BE2C (cell line): ENCODE data around the gene LSMEM2.

Source experiments
- DNase-seq: peaks from one replicate; pipeline ENCODE4 v3.0.0-alpha.2; 2020
- H3K27me3 ChIP-seq: fragments of 250-450 bp; sonication (Bioruptor Pico); 2 replicates; pipeline ENCODE4 v1.5.1; 2020; ENCODE audit warnings: mild to moderate bottlenecking
- H3K36me3 ChIP-seq: fragments of 250-450 bp; sonication (Bioruptor Pico); 2 replicates; pipeline ENCODE4 v1.5.1; 2020; ENCODE audit warnings: mild to moderate bottlenecking
- H3K4me1 ChIP-seq: fragments of 250-450 bp; sonication (Bioruptor Pico); 2 replicates; pipeline ENCODE4 v1.5.1; 2020
- H3K4me3 ChIP-seq: 2 replicates; pipeline ENCODE4 v1.5.1; 2011; ENCODE audit warnings: low read depth, low read length
- H3K9me3 ChIP-seq: fragments of 250-450 bp; sonication (Bioruptor Pico); 2 replicates; pipeline ENCODE4 v1.5.1; 2020
- TF ChIP-seq, protein P1 (sequence below): IDR thresholded peaks from 2 replicates; pipeline ENCODE4 v1.5.1; 2012; ENCODE audit warnings: mild to moderate bottlenecking, low read depth, low read length

The LSMEM2 gene

DNA sequence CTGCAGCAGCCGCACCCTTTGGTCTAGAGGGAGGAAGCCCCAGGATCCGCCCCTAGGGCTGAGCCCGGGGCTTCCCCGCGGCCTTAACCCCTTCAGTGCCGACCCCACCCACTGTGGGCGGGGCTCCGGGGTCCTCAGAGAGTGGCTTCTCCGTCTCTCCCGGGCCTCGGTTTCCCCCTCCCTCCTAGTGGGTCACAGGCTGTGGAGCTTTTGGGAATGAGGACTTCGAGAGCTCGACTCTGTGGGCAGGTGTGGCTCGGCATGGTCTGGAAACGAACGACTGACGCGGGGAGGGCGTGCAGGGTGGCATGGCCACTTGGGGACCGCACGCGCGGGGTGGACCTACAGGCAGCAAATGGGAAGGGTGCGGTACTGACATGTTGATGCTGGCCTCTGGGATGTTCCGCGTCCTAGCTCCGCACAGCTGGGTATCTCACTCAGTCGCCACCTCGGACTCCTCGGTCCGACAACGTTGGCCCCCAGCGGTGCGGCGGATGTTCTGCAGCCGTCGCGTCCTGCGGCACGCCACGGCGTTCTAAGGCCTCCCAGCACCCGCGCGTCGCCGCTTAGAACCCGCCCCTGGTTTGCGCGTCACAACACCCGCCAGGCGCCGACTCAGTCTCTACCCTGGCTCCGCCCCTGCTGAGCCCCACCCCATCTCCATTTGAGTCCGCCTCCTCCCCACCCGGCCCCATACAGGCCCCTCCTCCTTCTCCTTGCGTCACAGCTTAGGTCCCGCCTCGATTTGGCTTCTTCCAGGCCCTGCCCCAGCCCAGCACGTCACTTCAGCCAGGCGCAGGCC is 20.1 kb downstream of the LSMEM2 start, which contains the start of the genes HYAL3 and NAA80:
Gene HYAL3 (minus strand): TSS at position 570 of the 802 bp plus-strand sequence. CDS start 3,803 bp downstream, outside the sequence.
Gene NAA80 (minus strand): TSS at position 570 of the 802 bp plus-strand sequence. CDS start 1,942 bp downstream, outside the sequence.
- Histone ChIP-seq H3K4me3 (peak within 1 kb of the TSS; percentile 72), H3K36me3 (no peaks in the 10 kb centered on the region), H3K9me3 (no peaks in the 10 kb centered on the region), H3K4me1 (no peaks in the 10 kb centered on the region; the same call in 1 of the 2 replicates), H3K27me3 (no peaks in the 10 kb centered on the region)
- DNase-seq, result peak; percentile 96
- TF ChIP-seq, protein P1, sequence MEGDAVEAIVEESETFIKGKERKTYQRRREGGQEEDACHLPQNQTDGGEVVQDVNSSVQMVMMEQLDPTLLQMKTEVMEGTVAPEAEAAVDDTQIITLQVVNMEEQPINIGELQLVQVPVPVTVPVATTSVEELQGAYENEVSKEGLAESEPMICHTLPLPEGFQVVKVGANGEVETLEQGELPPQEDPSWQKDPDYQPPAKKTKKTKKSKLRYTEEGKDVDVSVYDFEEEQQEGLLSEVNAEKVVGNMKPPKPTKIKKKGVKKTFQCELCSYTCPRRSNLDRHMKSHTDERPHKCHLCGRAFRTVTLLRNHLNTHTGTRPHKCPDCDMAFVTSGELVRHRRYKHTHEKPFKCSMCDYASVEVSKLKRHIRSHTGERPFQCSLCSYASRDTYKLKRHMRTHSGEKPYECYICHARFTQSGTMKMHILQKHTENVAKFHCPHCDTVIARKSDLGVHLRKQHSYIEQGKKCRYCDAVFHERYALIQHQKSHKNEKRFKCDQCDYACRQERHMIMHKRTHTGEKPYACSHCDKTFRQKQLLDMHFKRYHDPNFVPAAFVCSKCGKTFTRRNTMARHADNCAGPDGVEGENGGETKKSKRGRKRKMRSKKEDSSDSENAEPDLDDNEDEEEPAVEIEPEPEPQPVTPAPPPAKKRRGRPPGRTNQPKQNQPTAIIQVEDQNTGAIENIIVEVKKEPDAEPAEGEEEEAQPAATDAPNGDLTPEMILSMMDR, result no peak

DNA sequence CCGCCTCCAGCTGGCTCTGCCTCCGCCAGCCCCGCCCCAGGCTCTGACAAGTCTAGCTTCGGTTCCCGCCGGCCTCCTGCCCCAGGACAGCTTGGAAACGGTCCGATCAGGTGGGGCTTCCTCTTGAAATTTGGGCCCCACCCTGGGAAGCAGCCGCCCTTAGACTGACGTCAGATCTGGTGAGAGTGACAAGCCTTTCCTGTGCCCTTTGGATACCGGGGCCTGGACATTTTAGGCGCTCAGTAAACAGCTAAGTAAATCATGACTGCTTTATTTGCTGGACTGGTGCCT is 20.7 kb downstream of the LSMEM2 start:
- Histone ChIP-seq H3K4me1 (no peaks in the 10 kb centered on the region; the same call in 1 of the 2 replicates), H3K9me3 (no peaks in the 10 kb centered on the region), H3K27me3 (no peaks in the 10 kb centered on the region), H3K4me3 (peak overlapping the region; percentile 41), H3K36me3 (no peaks in the 10 kb centered on the region)
- TF ChIP-seq, protein P1, result no peak
- no peak for DNase-seq

DNA sequence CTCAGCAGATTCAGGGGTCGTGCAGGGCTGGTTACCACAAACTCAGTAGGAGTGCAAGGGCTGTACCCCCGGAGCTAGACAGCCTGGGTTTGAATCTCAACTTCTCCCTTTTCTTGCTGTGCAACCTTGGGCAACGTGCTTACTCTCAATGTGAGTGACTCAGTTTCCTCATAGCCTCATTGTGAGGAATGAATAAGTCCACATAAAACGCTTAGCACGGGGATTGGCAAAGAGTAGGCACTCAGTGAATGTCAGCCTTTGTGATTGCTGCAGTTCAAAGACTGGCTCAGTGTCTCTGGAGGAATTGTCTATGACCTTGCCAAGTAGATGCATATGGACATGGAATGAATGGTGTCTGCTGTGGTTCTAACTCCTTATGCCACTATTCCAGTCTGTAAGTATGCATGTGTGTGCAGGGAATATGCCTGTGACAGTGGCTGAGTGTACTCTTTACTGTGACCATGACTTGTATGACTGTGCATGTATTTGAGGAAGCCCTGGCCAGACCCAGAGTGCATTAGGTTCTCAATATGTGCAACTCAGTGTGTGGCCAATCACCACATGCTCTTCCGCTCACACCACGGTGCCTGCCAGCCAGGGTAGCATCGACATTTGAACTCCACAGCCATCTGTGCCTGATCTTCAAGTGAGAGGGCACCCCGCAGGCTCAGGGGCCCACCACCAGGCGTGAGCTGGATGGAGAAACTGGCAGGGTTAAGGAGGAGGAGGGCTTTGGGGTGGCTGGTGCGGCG is 21.2 kb downstream of the LSMEM2 start:
- TF ChIP-seq, protein P1, result no peak
- H3K9me3 ChIP-seq, result no peaks in the 10 kb centered on the region
- H3K4me3 ChIP-seq, result peak overlapping the region; percentile 41
- no peaks in the 10 kb centered on the region; the same call in 1 of the 2 replicates for H3K4me1 ChIP-seq
- H3K27me3 ChIP-seq, result no peaks in the 10 kb centered on the region
- no peak for DNase-seq
- no peaks in the 10 kb centered on the region for H3K36me3 ChIP-seq

DNA sequence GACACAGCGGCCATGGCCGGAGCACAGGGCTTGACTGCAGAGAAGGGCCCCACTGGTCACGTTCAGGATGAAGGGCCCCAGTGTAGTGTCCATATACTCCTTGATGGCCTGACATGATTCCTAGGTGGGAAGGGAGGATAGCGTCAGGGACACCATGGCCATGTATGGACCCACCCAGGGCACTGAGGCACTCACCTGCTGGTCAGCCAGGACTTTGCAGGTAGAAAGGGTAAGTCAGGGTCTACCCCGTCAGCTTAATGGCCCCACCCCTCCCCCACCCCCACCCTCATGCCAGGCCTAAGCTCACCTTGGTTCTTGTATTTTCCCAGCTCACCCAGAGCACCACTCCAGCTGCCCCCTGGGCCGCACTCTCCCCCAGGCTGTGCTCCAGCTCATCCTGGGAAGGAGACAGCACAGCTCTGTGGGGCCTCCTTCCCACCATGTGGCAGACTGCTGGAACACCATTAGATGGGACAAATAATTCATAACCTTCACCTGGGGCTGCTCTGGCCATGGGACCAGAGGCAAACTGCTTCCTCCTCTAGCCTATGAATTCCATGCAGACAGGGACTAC is 21.9 kb downstream of the LSMEM2 start:
- Histone ChIP-seq H3K4me3 (no peak overlapping the region), H3K36me3 (no peaks in the 10 kb centered on the region), H3K4me1 (no peaks in the 10 kb centered on the region; the same call in 1 of the 2 replicates), H3K27me3 (no peaks in the 10 kb centered on the region), H3K9me3 (no peaks in the 10 kb centered on the region)
- TF ChIP-seq, protein P1, result no peak
- DNase-seq, result no peak

DNA sequence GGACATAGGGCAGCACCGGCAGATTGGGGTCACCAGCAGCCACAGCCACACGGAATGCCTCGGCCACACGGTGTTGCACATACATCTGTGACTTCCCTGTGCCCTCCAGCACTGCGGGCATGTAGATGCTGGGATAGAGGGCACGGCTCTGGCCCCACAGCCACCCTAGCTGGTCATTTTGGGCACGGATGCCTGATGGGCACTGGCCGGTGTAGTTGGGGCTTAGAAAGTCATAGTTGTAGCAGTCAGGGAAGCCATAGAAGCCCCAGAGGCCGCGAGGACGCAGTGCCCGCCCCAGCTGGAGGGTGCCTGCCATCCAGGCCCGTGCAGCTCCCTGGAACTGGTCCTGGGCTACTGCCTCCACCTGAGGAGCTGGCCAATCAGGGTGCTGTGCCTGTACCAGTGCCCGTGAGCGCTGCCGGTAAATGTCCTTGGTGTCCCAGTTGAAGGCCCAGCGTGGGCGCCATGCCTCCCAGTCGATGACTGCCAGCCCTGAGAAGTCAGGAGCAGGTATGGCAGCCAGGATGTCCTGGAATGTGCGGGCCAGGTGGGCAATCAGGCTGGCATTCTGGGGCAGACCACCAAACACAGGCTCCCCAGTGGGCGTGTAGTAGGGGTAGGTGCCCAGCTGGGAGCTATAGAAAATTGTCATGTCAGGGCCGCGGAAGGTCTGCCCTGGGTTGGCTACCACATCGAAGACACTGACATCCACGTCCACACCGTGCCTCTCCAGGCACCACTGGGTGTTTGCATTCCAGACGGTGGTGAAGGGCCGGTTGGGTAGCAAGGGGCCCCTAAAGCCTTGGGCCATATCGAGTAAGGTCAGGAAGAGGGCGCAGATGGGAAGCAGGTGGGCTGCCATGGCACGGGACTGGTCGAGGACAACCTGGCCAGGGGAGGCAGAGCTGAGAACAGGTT is 23.5 kb downstream of the LSMEM2 start:
- no peaks in the 10 kb centered on the region; the same call in 1 of the 2 replicates for H3K4me1 ChIP-seq
- no peaks in the 10 kb centered on the region for H3K27me3 ChIP-seq
- H3K9me3 ChIP-seq, result no peaks in the 10 kb centered on the region
- TF ChIP-seq, protein P1, result no peak
- no peaks in the 10 kb centered on the region for H3K36me3 ChIP-seq
- no peak for DNase-seq
- H3K4me3 ChIP-seq, result no peak overlapping the region
